MV-4-11 (cell line): ENCODE results near the gene ITPR1.

ENCODE experiments used
- DNase-seq: peaks from one replicate; lab custom pipeline; 2025; lab: John Stamatoyannopoulos, UW

ITPR1 gene

GRCh38 chr3:4509983-4510755 is 17.0 kb downstream of the ITPR1 start:
- DNase-seq, result no peak

DNA sequence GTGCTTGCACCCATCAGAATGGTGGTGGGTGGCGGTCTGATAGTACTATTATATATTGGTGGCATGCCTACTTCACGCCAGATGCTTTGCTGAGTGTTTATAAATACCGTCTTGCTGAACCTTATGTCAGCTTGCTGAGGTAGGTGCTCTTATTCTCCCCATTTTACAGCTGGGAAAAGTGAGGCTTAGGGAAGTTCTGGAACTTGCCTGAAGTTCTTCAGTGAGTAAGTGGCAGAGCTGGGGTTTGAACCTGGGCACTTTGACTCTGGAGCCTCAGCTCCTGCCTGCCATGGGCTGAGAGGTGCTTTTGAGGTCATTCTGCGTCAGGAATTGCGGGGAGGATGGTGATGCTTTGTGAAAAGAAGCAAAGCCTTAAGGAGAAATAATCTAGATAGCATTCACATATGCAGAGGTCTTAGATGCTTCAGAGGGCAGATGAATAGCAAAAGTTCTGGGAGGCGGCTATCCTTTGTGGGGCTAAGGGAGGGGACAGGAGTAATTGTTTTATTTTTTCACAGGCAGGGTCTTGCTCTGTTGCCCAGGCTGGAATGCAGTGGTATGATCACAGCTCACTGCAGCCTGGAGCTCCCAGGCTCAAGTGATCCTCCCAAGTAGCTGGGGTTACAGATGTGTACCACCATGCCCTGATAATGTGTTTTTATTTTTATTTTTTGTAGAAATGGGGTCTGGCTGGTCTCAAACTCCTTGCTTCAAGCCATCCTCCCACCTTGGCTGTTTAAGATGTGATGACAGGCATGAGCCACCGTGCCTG is 18.5 kb downstream of the ITPR1 start:
- DNase-seq, result no peak

GRCh38 chr3:4512895-4513616 is 19.9 kb downstream of the ITPR1 start:
- DNase-seq, result no peak

- DNase-seq, result no peak
These were observed 21.2 kb downstream of the ITPR1 start for GRCh38 chr3:4514321-4514720.

GRCh38 chr3:4514916-4515315 is 21.8 kb downstream of the ITPR1 start:
- DNase-seq, result no peak

GRCh38 chr3:4515916-4516579 is 22.9 kb downstream of the ITPR1 start:
- DNase-seq, result no peak

- DNase-seq, result no peak
These were observed 23.9 kb downstream of the ITPR1 start for GRCh38 chr3:4517093-4517492.

GRCh38 chr3:4517643-4518311 is 24.6 kb downstream of the ITPR1 start:
- peak; percentile 78 for DNase-seq

DNA sequence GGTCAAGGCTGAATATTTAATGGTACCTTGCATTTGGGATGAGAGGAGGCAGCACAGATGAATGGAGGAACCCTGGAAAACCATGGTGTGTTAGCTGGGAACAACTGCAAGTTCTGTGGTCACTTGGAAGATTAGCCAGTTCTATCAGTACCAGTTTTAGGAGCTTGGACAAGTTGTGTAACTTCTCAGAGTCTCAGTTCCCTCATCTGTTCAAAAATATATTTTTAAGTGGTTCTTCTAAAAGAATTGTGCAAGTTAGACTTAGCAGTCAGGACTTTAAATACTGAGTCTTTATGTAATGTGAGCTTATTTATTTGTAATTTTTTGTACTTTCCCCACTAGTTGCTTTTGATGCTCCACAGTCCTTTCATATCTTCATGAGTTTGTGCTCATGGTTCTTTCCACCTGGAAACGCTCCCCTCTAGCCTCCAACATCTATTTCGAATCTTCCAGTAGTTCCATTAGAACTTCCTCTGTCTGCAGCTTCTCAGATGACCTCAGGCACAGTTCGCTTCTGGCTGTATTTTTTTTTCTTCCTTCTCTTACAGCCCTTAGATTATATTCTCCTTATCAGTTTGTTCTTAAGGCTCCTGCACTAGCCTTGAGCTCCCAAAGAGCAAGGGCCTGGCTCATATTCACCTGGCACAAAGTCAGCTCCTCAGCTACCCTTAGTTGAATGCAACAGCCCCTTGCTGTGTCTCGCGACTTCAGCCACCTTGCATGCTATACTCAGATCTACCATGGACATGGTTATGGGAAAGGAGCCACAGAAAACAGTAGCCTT is 27.1 kb downstream of the ITPR1 start:
- peak; percentile 91 for DNase-seq

GRCh38 chr3:4522947-4523346 is 29.8 kb downstream of the ITPR1 start:
- DNase-seq, result no peak

- DNase-seq, result no peak
These were observed 30.9 kb downstream of the ITPR1 start for GRCh38 chr3:4523710-4524698.

DNA sequence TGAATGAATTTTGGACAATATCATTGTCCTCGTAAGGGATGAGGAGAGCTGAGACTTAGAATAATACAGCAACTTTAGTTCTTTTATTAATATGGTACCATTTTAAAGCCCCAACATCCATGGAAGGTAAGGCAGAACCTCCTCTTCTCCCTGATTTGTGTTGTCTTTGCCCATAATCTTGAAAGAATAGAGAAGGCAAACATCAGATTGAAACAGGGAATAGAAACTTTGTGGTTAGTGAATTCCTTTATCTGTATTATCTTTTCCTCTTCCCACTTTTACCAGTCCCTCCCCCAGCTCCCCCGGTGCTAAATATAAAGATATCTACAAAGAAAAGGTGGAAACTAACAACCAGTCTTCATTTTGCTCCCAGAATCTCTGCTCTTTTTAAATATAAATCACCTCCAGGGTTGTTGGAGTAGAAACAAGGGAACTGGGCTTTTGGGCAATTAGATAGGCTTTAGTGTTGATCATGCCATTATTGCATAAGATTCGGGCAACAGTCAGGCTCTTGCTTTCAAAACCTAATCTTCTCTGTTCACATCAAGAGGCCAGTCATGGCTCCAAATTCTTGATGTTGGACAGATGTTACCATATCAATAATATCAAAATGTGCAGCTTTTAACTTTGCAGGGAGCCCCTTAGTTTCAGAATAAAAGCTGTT is 32.5 kb downstream of the ITPR1 start:
- DNase-seq, result peak; percentile 86

DNA sequence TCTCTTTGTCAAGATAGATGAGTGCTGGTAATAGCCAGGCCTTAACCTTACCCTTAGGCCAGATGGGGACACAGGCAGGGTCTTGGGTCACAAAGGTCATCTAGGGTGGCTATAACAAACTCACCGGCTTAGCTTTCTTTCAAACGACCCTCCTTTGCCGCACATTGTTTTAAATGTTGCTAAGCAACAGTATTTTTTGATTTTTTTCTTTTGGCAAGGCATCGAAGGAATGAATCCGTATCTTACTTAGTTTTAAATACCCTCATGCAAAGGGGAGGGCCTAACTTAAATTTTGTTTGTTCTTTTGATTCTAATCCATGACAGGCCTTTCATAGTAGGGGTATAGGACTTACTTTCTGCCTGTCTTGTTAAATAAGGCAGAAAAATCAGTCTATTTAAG is 35.2 kb downstream of the ITPR1 start:
- DNase-seq, result no peak

- peak; percentile 33 for DNase-seq
These were observed 35.9 kb downstream of the ITPR1 start for GRCh38 chr3:4528819-4529600.

GRCh38 chr3:4529876-4530588 is 36.9 kb downstream of the ITPR1 start:
- DNase-seq, result peak; percentile 49

DNA sequence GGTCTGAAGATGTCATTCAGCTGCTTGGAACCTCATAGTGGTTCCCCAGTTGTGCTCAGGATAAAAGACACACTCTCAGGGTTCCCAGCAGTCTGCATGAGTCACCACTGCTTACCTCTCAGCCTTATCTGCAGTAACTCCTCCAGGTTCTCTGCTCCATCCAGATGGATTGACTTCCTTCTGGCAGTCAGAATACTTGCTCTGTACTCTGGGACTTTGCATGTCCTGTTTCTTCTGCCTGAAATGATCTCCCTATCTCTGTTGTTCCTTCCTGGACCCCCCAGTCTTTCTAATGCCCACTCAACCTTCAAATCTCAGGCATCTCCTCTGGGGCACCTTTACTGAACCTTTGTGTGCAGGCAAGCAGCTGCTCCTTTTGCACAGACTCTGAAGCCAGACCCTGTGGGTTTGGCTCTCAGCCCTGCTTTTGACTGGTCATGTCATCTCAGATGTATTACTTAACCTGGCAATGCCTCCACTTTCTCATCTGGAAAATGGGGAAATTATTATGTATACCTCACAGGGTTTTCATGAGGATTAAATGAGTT is 38.4 kb downstream of the ITPR1 start:
- peak; percentile 3 for DNase-seq

DNA sequence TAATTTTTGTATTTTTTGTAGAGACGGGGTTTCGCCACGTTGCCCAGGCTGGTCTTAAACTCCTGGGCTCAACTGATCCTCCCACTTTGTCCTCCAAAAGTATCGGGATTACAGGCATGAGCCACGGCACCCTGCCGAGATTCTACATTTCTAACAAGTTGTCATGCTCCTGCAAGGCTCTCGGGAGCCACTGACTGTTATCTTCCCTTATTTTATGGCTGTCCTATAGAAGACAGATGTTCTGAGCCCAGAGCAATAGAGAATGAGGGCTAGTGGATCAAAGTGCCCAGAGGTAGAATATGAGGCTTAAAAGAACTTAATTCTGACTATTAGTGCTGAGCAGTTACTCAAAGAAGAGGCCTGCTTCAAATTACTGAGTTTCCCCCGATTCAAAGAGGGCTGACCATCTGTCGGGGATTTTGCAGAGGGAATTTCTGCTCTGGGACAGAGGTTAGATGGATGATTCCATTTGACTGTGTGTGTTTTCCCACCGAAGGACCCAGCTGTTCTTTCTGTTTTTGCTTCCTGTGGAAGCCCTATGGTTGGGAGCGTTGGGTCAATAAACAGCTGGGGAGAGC is 39.5 kb downstream of the ITPR1 start:
- no peak for DNase-seq
